Stimulated activated naive B cell treated with anti-CD40 and anti-IgM and Interleukin-4, amounts not matched to agents 10 μg/mL and 1 μg/mL and 100 μg/mL, for 72 hours (primary cell): ENCODE results near the gene ADAMTS13.

Experiments
- ATAC-seq, 2 donors: fragments of 150-1000 bp; cut with Tn5 transposase; replicated peaks; 2 replicates each; pipeline ENCODE4 v1.10.0; 2021; ENCODE audit warnings: moderate library complexity in 1 of 2
- DNase-seq: peaks from one replicate; pipeline ENCODE4 v3.0.0; 2021
- H3K27ac Mint-ChIP-seq: one replicate; pipeline ENCODE4 v1.8.0; 2022; ENCODE audit warnings: mild to moderate bottlenecking, mixed read lengths
- H3K27me3 Mint-ChIP-seq, 2 donors: one replicate each; pipeline ENCODE4 v1.8.0; 2022; ENCODE audit warnings: mixed read lengths in 2 of 2
- H3K36me3 Mint-ChIP-seq, 2 donors: one replicate each; pipeline ENCODE4 v1.8.0; 2022; ENCODE audit warnings: mixed read lengths in 2 of 2, mild to moderate bottlenecking in 1 of 2
- H3K4me1 Mint-ChIP-seq, 2 donors: one replicate each; pipeline ENCODE4 v1.8.0; 2022; ENCODE audit warnings: mixed read lengths in 2 of 2, mild to moderate bottlenecking in 1 of 2
- H3K4me3 Mint-ChIP-seq, 2 donors: one replicate each; pipeline ENCODE4 v1.8.0; 2022; ENCODE audit warnings: mild to moderate bottlenecking in 2 of 2, mixed read lengths in 2 of 2, moderate library complexity in 1 of 2
- H3K9me3 Mint-ChIP-seq, 2 donors: one replicate each; pipeline ENCODE4 v1.8.0; 2022; ENCODE audit warnings: mixed read lengths in 2 of 2, mild to moderate bottlenecking in 1 of 2

ADAMTS13 gene

GRCh38 chr9:133471551-133472276 lies 49.5 kb downstream of the ADAMTS13 start:
- H3K9me3 Mint-ChIP-seq = no peaks in the 10 kb centered on the region
- H3K36me3 Mint-ChIP-seq = peaks cover 8 to 30% of the 10 kb centered on the region in 2 donors
- H3K4me1 Mint-ChIP-seq = peaks cover 11 to 35% of the 10 kb centered on the region in 2 donors
- H3K27ac Mint-ChIP-seq = peak overlapping the region; percentile 67
- DNase-seq (no peak), ATAC-seq (no peak)
- H3K4me3 Mint-ChIP-seq = no peak overlapping the region
- H3K27me3 Mint-ChIP-seq = no peaks in the 10 kb centered on the region

- DNase-seq (no peak), ATAC-seq (no peak)
- Mint-ChIP-seq H3K27me3 (no peaks in the 10 kb centered on the region), H3K4me3 (no peak overlapping the region), H3K4me1 (peaks cover 13 to 41% of the 10 kb centered on the region in 2 donors), H3K27ac (no peak overlapping the region), H3K9me3 (no peaks in the 10 kb centered on the region), H3K36me3 (peaks cover 8 to 30% of the 10 kb centered on the region in 2 donors)
Observed at GRCh38 chr9:133472277-133472645, 50.1 kb downstream of the ADAMTS13 start.

- ATAC-seq (no peak), DNase-seq (no peak)
- Mint-ChIP-seq H3K27ac (no peak overlapping the region), H3K27me3 (no peaks in the 10 kb centered on the region), H3K4me3 (peak overlapping the region in 1 of 2 donors; percentile 57), H3K36me3 (peaks cover 9 to 33% of the 10 kb centered on the region in 2 donors), H3K9me3 (no peaks in the 10 kb centered on the region), H3K4me1 (peaks cover 16 to 47% of the 10 kb centered on the region in 2 donors)
Observed at GRCh38 chr9:133472753-133473378, 50.7 kb downstream of the ADAMTS13 start.

- H3K4me3 Mint-ChIP-seq = no peak overlapping the region
- no peak for DNase-seq
- ATAC-seq = no peak
Observed at GRCh38 chr9:133473743-133474142, 51.6 kb downstream of the ADAMTS13 start.

GRCh38 chr9:133474215-133474614 lies 52.0 kb downstream of the ADAMTS13 start:
- Mint-ChIP-seq H3K9me3 (no peaks in the 10 kb centered on the region), H3K27ac (no peak overlapping the region), H3K4me3 (no peak overlapping the region), H3K27me3 (no peaks in the 10 kb centered on the region), H3K4me1 (peaks cover 17 to 52% of the 10 kb centered on the region in 2 donors), H3K36me3 (peaks cover 11 to 35% of the 10 kb centered on the region in 2 donors)
- ATAC-seq (no peak), DNase-seq (no peak)

More at GRCh38 chr9:133473743-133474142, 51.6 kb downstream of the ADAMTS13 start:
- Mint-ChIP-seq H3K27ac (no peak overlapping the region), H3K27me3 (no peaks in the 10 kb centered on the region), H3K36me3 (peaks cover 11 to 35% of the 10 kb centered on the region in 2 donors), H3K4me1 (peaks cover 17 to 50% of the 10 kb centered on the region in 2 donors), H3K9me3 (no peaks in the 10 kb centered on the region)

GRCh38 chr9:133474853-133475252 lies 52.7 kb downstream of the ADAMTS13 start:
- Mint-ChIP-seq H3K9me3 (no peaks in the 10 kb centered on the region), H3K4me3 (no peak overlapping the region), H3K4me1 (peaks cover 18 to 56% of the 10 kb centered on the region in 2 donors), H3K27ac (no peak overlapping the region), H3K36me3 (peaks cover 11 to 35% of the 10 kb centered on the region in 2 donors), H3K27me3 (no peaks in the 10 kb centered on the region)
- no peak for DNase-seq
- no peak for ATAC-seq

GRCh38 chr9:133475292-133476012 lies 53.3 kb downstream of the ADAMTS13 start:
- peaks cover 19 to 51% of the 10 kb centered on the region in 2 donors for H3K4me1 Mint-ChIP-seq
- no peaks in the 10 kb centered on the region for H3K9me3 Mint-ChIP-seq
- H3K4me3 Mint-ChIP-seq = no peak overlapping the region
- H3K27me3 Mint-ChIP-seq = no peaks in the 10 kb centered on the region
- no peak for ATAC-seq
- peak overlapping the region; percentile 62 for H3K27ac Mint-ChIP-seq
- DNase-seq = no peak
- H3K36me3 Mint-ChIP-seq = peaks cover 11 to 34% of the 10 kb centered on the region in 2 donors

- DNase-seq = no peak
- Mint-ChIP-seq H3K27me3 (no peaks in the 10 kb centered on the region), H3K36me3 (peaks cover 11 to 31% of the 10 kb centered on the region in 2 donors), H3K27ac (peak overlapping the region; percentile 43), H3K4me3 (peak overlapping the region; percentile 20 to 34), H3K4me1 (peaks cover 17 to 47% of the 10 kb centered on the region in 2 donors), H3K9me3 (no peaks in the 10 kb centered on the region)
- ATAC-seq = no peak
Observed at GRCh38 chr9:133476036-133476931, 54.1 kb downstream of the ADAMTS13 start.

- Mint-ChIP-seq H3K4me3 (no peak overlapping the region), H3K4me1 (peaks cover 17 to 47% of the 10 kb centered on the region in 2 donors), H3K36me3 (peaks cover 8 to 25% of the 10 kb centered on the region in 2 donors), H3K27ac (no peak overlapping the region), H3K27me3 (no peaks in the 10 kb centered on the region), H3K9me3 (no peaks in the 10 kb centered on the region)
- ATAC-seq (no peak), DNase-seq (no peak)
Observed at GRCh38 chr9:133476941-133477340, 54.8 kb downstream of the ADAMTS13 start.

- no peak overlapping the region for H3K27ac Mint-ChIP-seq
- DNase-seq (no peak), ATAC-seq (no peak)
- H3K36me3 Mint-ChIP-seq = peaks cover 8 to 24% of the 10 kb centered on the region in 2 donors
- peak overlapping the region; percentile 90 to 97 for H3K4me3 Mint-ChIP-seq
- H3K4me1 Mint-ChIP-seq = peaks cover 19 to 47% of the 10 kb centered on the region in 2 donors
- no peaks in the 10 kb centered on the region for H3K9me3 Mint-ChIP-seq
- H3K27me3 Mint-ChIP-seq = peaks cover 0 to 3% of the 10 kb centered on the region in 2 donors
Observed at GRCh38 chr9:133477461-133477860, 55.3 kb downstream of the ADAMTS13 start.

GRCh38 chr9:133477992-133478850 lies 56.1 kb downstream of the ADAMTS13 start:
- Mint-ChIP-seq H3K27ac (peak overlapping the region; percentile 95), H3K9me3 (no peaks in the 10 kb centered on the region), H3K27me3 (peaks cover 3 to 4% of the 10 kb centered on the region in 2 donors), H3K36me3 (peaks cover 3 to 19% of the 10 kb centered on the region in 2 donors), H3K4me3 (peak overlapping the region; percentile 90 to 97), H3K4me1 (peaks cover 19 to 47% of the 10 kb centered on the region in 2 donors)
- DNase-seq (peak; percentile 35), ATAC-seq (peak; percentile 48 to 54)

- peaks cover 19 to 45% of the 10 kb centered on the region in 2 donors for H3K4me1 Mint-ChIP-seq
- H3K9me3 Mint-ChIP-seq = no peaks in the 10 kb centered on the region
- H3K36me3 Mint-ChIP-seq = peaks cover 3 to 19% of the 10 kb centered on the region in 2 donors
- peak within 1 kb of the TSS; percentile 90 to 97 for H3K4me3 Mint-ChIP-seq
- H3K27me3 Mint-ChIP-seq = peaks cover 3 to 5% of the 10 kb centered on the region in 2 donors
- ATAC-seq (peak; percentile 96), DNase-seq (peak; percentile 84)
- H3K27ac Mint-ChIP-seq = peak within 1 kb of the TSS; percentile 95
Observed at GRCh38 chr9:133478851-133479711, 56.9 kb downstream of the ADAMTS13 start, which contains the start of gene SLC2A6. Gene SLC2A6 (minus strand): TSS chr9:133479099. CDS start chr9:133479059, 40 bp downstream.
